AG04450 (cell line): Measurements from ENCODE around the gene CNKSR3. TPM values are rescaled to one million over a fixed set of nuclear protein-coding genes. Genes with fewer than 3 reads are reported as not detected.
A peak's percentile ranks its signal among the peaks of the same experiment; 100 is the strongest.

Experiments
- CTCF ChIA-PET: fragments of 300-600, 350-600 bp; formaldehyde crosslinking; extraction: SDS; loops from one replicate; lab custom pipeline; 2022; ENCODE audit warnings: antibody characterized with exemption, inconsistent platforms; lab: Charles Lee
- POLR2A ChIA-PET: fragments of 350-600 bp; formaldehyde crosslinking; extraction: SDS; loops from one replicate; lab custom pipeline; 2021; ENCODE audit warnings: antibody characterized with exemption, inconsistent platforms; lab: Yijun Ruan, JAX
- DNase-seq: peaks from one replicate; pipeline ENCODE4 v3.0.0-alpha.2; 2011; ENCODE audit warnings: low read depth, low spot score
- H3K27ac ChIP-seq: one replicate; pipeline ENCODE4 v1.5.1; 2012; ENCODE audit warnings: low read depth, low read length, control low read depth
- H3K27me3 ChIP-seq: one replicate; pipeline ENCODE4 v1.6.0; 2012; ENCODE audit warnings: low read length; ENCODE audit not compliant: control insufficient read depth, insufficient read depth
- H3K4me3 ChIP-seq: 2 replicates; pipeline ENCODE4 v1.5.1; 2011; ENCODE audit warnings: mild to moderate bottlenecking, low read depth, low read length, control low read depth
- H3K9me3 ChIP-seq: 2 replicates; pipeline ENCODE4 v1.5.1; 2012; ENCODE audit warnings: low read length; ENCODE audit not compliant: control insufficient read depth, insufficient read depth
- CTCF ChIP-seq: IDR thresholded peaks from 2 replicates; pipeline ENCODE4 v1.5.1; 2011; ENCODE audit warnings: low read depth, low read length, control low read depth, inconsistent platforms
- polyA plus RNA-seq: library from polyadenylated mRNA; depleted of rRNA; stranded (reverse); fragments of >200 nt; gene quantifications from 2 replicates; pipeline ENCODE4 v1.2.3, GENCODE V29; 2011

Gene CNKSR3
- polyA plus RNA-seq, 1 experiment = 8.6 TPM

GRCh38 chr6:154406301-154406700 is 104.2 kb downstream of the CNKSR3 start:
- Histone ChIP-seq H3K27me3 (no peaks in the 10 kb centered on the region), H3K4me3 (no peak overlapping the region), H3K27ac (no peak overlapping the region), H3K9me3 (no peaks in the 10 kb centered on the region; the same call in none of the 2 replicates)
- CTCF ChIA-PET = no interaction called here
- POLR2A ChIA-PET = no interaction called here
- no peak for DNase-seq
- TF ChIP-seq CTCF = no peak

DNA sequence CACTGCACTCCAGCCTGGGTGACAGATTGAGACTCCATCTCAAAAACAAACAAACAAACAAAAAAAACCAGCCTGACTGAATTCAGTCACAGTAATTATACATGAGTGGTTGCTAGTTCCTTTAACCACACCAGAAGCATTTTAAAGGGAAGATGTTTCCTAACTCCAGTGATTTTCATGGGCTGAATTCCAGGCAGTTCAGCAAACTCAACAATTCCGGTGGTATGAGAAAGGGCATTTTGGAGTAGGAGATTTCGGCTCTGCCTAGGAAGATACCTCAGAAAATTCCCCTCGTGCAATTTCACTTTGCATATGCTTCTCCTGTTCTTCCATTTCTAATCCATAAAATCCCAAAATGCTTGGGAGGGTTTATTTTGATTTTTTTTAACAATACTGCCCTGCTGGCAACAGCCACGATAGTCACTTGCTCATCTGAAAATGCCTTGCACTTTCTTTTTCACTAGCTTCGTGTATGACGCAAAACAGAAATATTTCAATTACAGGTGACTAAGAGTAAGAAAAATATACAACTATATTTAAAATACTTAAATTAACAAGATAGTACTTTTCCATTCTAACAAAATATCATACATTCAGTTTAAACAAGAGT is 105.6 kb downstream of the CNKSR3 start:
- DNase-seq = no peak
- no peaks in the 10 kb centered on the region for H3K27me3 ChIP-seq
- H3K9me3 ChIP-seq = no peaks in the 10 kb centered on the region; the same call in none of the 2 replicates
- ChIA-PET POLR2A (no interaction called here), CTCF (no interaction called here)
- TF ChIP-seq CTCF = no peak
- peak overlapping the region; percentile 43 for H3K4me3 ChIP-seq
- peak overlapping the region; percentile 81 for H3K27ac ChIP-seq

- H3K9me3 ChIP-seq = no peaks in the 10 kb centered on the region; the same call in none of the 2 replicates
- H3K4me3 ChIP-seq = no peak overlapping the region
- POLR2A ChIA-PET = no interaction called here
- no peak for TF ChIP-seq CTCF
- DNase-seq = no peak
- CTCF ChIA-PET = interaction anchor here (0.7 to 1.5 kb wide), 2 partner anchors 15 to 250 kb away, joined by 3 to 6 read pairs; no protein-coding TSS in a partner anchor
- H3K27me3 ChIP-seq = no peaks in the 10 kb centered on the region
- H3K27ac ChIP-seq = peak overlapping the region; percentile 81
Observed at GRCh38 chr6:154403788-154404187, 106.7 kb downstream of the CNKSR3 start.

DNA sequence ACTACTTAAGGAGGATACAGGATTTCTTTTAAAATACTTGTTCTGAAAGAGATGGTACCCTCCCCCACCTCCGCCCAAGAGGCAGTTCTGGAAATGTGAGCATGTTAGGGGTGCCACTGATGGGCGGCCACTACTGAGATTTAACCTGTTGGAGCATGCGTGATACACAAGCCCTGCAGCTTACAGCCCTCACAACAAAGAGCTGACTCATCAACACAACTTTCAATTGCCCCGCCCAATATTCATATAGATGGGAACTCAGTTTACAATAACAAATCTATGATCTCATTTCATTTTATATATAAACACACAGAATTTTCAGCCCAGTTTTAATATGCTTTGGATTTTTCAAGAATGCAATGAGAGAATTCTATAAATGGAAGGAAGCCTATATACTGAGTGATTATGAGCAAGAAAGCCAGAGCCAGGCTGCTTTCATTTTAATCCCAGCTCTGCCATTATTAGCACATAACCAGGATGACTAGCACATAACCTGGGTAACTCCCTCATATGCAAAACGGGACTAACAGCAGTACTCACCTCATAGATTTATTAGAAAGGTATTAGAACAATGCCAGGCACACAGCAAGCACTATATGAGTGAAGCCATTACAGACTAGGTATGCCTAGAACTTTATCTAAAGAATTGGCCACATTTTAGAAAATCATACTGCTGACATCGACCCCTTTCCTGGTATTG is 108.3 kb downstream of the CNKSR3 start:
- no peak for DNase-seq
- Histone ChIP-seq H3K27me3 (no peaks in the 10 kb centered on the region), H3K27ac (no peak overlapping the region), H3K4me3 (no peak overlapping the region), H3K9me3 (no peaks in the 10 kb centered on the region; the same call in none of the 2 replicates)
- ChIA-PET CTCF (interaction anchor here (1.5 kb wide), 1 partner anchor 248 kb away, joined by 6 read pairs; no protein-coding TSS in a partner anchor), POLR2A (interaction anchor here (0.6 to 1.0 kb wide), 3 partner anchors 13 to 994 kb away, joined by 3 to 4 read pairs (median 3); no protein-coding TSS in a partner anchor)
- no peak for TF ChIP-seq CTCF

GRCh38 chr6:154399097-154399496 is 111.4 kb downstream of the CNKSR3 start:
- no peaks in the 10 kb centered on the region; the same call in 1 of the 2 replicates for H3K9me3 ChIP-seq
- CTCF ChIA-PET = no interaction called here
- POLR2A ChIA-PET = no interaction called here
- no peak overlapping the region for H3K4me3 ChIP-seq
- DNase-seq = no peak
- no peak for TF ChIP-seq CTCF
- no peaks in the 10 kb centered on the region for H3K27me3 ChIP-seq
- no peak overlapping the region for H3K27ac ChIP-seq
